ENCODE data around the gene CACHD1.

DNA sequence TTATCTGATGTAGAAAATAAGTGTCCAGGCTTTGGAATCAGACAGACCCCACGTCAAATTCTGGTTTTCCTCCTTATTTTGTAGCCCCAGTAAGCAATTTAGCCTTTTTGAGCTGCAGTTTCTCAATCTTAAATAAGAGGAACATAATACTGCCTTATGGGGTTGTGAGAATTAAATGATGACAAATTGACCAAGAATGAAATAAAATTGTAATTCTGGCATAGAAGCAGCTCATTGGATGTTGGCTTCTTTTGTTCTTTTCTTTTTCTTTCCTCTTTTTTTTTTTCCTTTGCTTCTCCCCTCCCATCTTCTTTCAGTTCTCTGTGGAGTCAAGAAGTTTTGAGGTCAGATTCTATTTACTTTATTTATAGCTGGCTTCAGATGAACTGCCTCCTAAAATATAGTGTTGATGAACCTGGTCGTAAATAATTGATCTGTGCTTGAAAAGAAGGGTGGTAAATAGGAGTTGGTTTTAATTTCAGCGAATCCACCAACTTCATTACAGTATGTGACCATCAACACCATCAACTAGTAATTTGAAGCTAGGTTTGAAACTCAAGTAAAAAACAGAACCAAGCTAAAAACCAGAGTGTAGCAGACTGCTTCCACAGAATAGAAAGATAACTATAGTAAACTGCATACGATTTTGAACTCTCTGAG is 81.1 kb downstream of the CACHD1 start:
- TF ChIP-seq, protein P1, sequence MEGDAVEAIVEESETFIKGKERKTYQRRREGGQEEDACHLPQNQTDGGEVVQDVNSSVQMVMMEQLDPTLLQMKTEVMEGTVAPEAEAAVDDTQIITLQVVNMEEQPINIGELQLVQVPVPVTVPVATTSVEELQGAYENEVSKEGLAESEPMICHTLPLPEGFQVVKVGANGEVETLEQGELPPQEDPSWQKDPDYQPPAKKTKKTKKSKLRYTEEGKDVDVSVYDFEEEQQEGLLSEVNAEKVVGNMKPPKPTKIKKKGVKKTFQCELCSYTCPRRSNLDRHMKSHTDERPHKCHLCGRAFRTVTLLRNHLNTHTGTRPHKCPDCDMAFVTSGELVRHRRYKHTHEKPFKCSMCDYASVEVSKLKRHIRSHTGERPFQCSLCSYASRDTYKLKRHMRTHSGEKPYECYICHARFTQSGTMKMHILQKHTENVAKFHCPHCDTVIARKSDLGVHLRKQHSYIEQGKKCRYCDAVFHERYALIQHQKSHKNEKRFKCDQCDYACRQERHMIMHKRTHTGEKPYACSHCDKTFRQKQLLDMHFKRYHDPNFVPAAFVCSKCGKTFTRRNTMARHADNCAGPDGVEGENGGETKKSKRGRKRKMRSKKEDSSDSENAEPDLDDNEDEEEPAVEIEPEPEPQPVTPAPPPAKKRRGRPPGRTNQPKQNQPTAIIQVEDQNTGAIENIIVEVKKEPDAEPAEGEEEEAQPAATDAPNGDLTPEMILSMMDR (IDR thresholded peaks at IDR 0.05 in 2 of 3, conservative IDR thresholded peaks at IDR 0.05 in 1 of 3; ENCODE audit: insufficient read depth in 2 of 3, low read depth in 1 of 3, low read length in 3 of 3) = no peak
- no peak for TF ChIP-seq GTF2F1 (IDR thresholded peaks at IDR 0.05; ENCODE audit: low read depth, low read length)
- TF ChIP-seq EZH2 (IDR thresholded peaks at IDR 0.05; ENCODE audit: borderline replicate concordance, low read depth, low read length) = no peak
- TF ChIP-seq GATAD2A (IDR thresholded peaks at IDR 0.05) = no peak
- no peak for TF ChIP-seq ARID4B (CRISPR knock-in tag; IDR thresholded peaks at IDR 0.05)
- no peak for TF ChIP-seq POLR2A (conservative IDR thresholded peaks at IDR 0.05)
- TF ChIP-seq ETV1 (tag; conservative IDR thresholded peaks at IDR 0.05; ENCODE audit: low read depth) = no peak
- no peak for TF ChIP-seq BRCA1 (IDR thresholded peaks at IDR 0.05)
- no peak for TF ChIP-seq BRCA1 (CRISPR knock-in tag; IDR thresholded peaks at IDR 0.05)
- no peak for TF ChIP-seq CBFB (CRISPR knock-in tag; IDR thresholded peaks at IDR 0.05)
- no peak for TF ChIP-seq HNRNPK (IDR thresholded peaks at IDR 0.05; ENCODE audit: low read depth, low read length, poor library complexity, severe bottlenecking)

Measured in K562 (cell line).